ENCODE results near the gene VIL1. TPM values are rescaled to one million over a fixed set of nuclear protein-coding genes. Genes with fewer than 3 reads are reported as not detected.

VIL1 gene
- total and polyA plus RNA-seq, 9 of the 15 experiments (the other 6 are each of a cell fraction or from before 2014, with no cell fraction given) = 0.51 to 2.7 (median 1.2) TPM

DNA sequence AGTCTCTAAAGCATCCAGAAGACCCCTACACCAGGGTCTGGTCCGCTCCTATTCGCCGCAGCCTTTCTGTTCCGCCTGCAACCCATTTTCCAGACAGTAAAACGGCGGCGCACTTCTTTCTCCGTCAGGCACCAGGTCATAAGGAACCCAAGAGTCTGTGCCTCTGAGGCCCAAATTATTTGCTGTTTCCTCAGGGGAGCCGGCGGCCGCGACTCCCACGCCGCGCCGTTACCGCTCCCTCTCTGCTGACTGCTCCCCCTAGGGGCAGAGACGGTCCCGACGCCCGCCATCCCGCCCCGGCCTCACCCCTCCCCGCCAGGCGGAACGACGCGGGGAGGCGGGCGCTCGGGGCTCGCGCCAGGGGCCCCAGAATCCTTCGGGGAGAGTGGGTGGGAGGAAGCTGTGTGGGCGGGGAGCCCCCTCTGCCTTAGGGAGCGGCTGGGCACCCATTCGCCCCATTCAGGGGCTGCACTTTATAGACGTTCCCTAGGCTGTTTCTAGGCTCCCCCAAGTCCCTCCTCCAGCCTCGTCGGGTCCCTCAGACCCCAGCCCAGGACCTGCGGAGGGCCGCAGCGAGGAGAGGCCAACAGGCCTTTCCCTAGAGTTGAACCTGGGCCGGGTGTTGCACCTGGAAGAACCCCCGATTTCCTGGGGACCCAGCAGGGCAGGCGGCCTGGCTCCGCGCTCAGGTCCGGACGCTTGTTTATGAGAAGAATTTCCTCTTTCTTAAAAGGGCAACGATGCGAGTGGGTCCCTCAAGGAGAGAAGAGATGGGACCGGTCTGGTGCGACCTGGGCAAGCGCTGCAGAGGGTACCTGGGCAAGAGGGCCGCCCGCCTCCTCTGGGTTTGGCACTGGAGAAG lies 22.9 kb upstream of the VIL1 start (continued):
- TF ChIP-seq, protein P1, sequence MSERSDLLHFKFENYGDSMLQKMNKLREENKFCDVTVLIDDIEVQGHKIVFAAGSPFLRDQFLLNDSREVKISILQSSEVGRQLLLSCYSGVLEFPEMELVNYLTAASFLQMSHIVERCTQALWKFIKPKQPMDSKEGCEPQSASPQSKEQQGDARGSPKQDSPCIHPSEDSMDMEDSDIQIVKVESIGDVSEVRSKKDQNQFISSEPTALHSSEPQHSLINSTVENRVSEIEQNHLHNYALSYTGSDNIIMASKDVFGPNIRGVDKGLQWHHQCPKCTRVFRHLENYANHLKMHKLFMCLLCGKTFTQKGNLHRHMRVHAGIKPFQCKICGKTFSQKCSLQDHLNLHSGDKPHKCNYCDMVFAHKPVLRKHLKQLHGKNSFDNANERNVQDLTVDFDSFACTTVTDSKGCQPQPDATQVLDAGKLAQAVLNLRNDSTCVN (CRISPR knock-in tag; IDR thresholded peaks at IDR 0.05) = peak; percentile 36; the same call in 1 of the 2 replicates
- TF ChIP-seq YY1 (IDR thresholded peaks at IDR 0.05; ENCODE audit: borderline replicate concordance in 1 of 3, control insufficient read depth in 1 of 3, extremely low read depth in 1 of 3, insufficient read depth in 3 of 3, insufficient read length in 1 of 3, insufficient replicate concordance in 2 of 3, low read depth in 1 of 3, low read length in 2 of 3) (peak in 2 of 3 experiments; percentile 66 to 82), NR3C1 (CRISPR knock-in tag; IDR thresholded peaks at IDR 0.05) (no peak), ZNF41 (CRISPR knock-in tag; conservative IDR thresholded peaks at IDR 0.05) (no peak), FOXK2 (conservative IDR thresholded peaks at IDR 0.05 in 1 of 2, IDR thresholded peaks at IDR 0.05 in 1 of 2; ENCODE audit: low read depth in 2 of 2) (peak; percentile 82 to 85; a peak in 3 of 4 replicates), L3MBTL2 (IDR thresholded peaks at IDR 0.05) (peak; percentile 66), ZNF347 (CRISPR knock-in tag; IDR thresholded peaks at IDR 0.05; ENCODE audit: low read depth) (no peak), ZNF184 (CRISPR knock-in tag; IDR thresholded peaks at IDR 0.05) (no peak), TBL1XR1 (IDR thresholded peaks at IDR 0.05; ENCODE audit: low read length in 2 of 2) (peak in 1 of 2 experiments; percentile 77; a peak in 1 of 4 replicates), ZNF444 (CRISPR knock-in tag; IDR thresholded peaks at IDR 0.05) (no peak), TGIF2 (CRISPR knock-in tag; IDR thresholded peaks at IDR 0.05) (no peak; the same call in 1 of the 2 replicates), TAL1 (IDR thresholded peaks at IDR 0.05) (no peak; the same call in 1 of the 2 replicates), C11orf30 (IDR thresholded peaks at IDR 0.05; ENCODE audit: low read depth) (no peak), CXXC5 (CRISPR knock-in tag; IDR thresholded peaks at IDR 0.05) (peak; percentile 91), DPF2 (IDR thresholded peaks at IDR 0.05) (0 out of 2 replicates have a peak, but pooled peaks have one; percentile 11), CHCHD3 (CRISPR knock-in tag; IDR thresholded peaks at IDR 0.05) (no peak), FOS (IDR thresholded peaks at IDR 0.05; ENCODE audit: extremely low read depth, insufficient read length) (no peak), DACH1 (IDR thresholded peaks at IDR 0.05; ENCODE audit: partially characterized antibody) (peak; percentile 27)
- TF ChIP-seq, protein P2, sequence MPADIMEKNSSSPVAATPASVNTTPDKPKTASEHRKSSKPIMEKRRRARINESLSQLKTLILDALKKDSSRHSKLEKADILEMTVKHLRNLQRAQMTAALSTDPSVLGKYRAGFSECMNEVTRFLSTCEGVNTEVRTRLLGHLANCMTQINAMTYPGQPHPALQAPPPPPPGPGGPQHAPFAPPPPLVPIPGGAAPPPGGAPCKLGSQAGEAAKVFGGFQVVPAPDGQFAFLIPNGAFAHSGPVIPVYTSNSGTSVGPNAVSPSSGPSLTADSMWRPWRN (IDR thresholded peaks at IDR 0.05; ENCODE audit: low read depth) = no peak
- TF ChIP-seq, protein P3, sequence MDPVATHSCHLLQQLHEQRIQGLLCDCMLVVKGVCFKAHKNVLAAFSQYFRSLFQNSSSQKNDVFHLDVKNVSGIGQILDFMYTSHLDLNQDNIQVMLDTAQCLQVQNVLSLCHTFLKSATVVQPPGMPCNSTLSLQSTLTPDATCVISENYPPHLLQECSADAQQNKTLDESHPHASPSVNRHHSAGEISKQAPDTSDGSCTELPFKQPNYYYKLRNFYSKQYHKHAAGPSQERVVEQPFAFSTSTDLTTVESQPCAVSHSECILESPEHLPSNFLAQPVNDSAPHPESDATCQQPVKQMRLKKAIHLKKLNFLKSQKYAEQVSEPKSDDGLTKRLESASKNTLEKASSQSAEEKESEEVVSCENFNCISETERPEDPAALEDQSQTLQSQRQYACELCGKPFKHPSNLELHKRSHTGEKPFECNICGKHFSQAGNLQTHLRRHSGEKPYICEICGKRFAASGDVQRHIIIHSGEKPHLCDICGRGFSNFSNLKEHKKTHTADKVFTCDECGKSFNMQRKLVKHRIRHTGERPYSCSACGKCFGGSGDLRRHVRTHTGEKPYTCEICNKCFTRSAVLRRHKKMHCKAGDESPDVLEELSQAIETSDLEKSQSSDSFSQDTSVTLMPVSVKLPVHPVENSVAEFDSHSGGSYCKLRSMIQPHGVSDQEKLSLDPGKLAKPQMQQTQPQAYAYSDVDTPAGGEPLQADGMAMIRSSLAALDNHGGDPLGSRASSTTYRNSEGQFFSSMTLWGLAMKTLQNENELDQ (CRISPR knock-in tag; IDR thresholded peaks at IDR 0.05; ENCODE audit: borderline replicate concordance) = no peak
- TF ChIP-seq, protein P4, sequence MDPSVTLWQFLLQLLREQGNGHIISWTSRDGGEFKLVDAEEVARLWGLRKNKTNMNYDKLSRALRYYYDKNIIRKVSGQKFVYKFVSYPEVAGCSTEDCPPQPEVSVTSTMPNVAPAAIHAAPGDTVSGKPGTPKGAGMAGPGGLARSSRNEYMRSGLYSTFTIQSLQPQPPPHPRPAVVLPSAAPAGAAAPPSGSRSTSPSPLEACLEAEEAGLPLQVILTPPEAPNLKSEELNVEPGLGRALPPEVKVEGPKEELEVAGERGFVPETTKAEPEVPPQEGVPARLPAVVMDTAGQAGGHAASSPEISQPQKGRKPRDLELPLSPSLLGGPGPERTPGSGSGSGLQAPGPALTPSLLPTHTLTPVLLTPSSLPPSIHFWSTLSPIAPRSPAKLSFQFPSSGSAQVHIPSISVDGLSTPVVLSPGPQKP (CRISPR knock-in tag; IDR thresholded peaks at IDR 0.05) = no peak

Data from K562 (cell line).